Pancreas (tissue), 10 donors: ENCODE data around the gene MYH10. TPM values are rescaled to one million over a fixed set of nuclear protein-coding genes. Genes with fewer than 3 reads are reported as not detected.

ENCODE experiments used
- ATAC-seq, 4 donors: fragments of 200-7000 bp; cut with Tn5 transposase; one replicate each; pipeline versions ENCODE4 v1.8.0 to v1.9.1; 2020; ENCODE audit warnings: mild to moderate bottlenecking in 4 of 4, moderate library complexity in 4 of 4
- DNase-seq, 6 donors: peaks; one replicate each; pipeline ENCODE4 v3.0.0-alpha.2; 2020
- FAIRE-seq: peaks from 2 replicates; lab custom pipeline; 2012; peaks lifted over from hg19 to GRCh38; lab: Jason Lieb, UNC
- H3K27ac ChIP-seq, 4 donors: fragments of 200-600 bp; sonication (generic); 1 replicate in 3 of 4; 2 replicates in 1 of 4; pipeline versions ENCODE4 v1.5.0 to v1.8.0; 2020
- H3K27me3 ChIP-seq, 4 donors: fragments of 200-600 bp; one replicate each; pipeline ENCODE4 v1.8.0; 2021
- H3K36me3 ChIP-seq, 3 donors: fragments of 200-600 bp; sonication (generic) in 1 of 3; one replicate each; pipeline versions ENCODE4 v1.5.0 to v1.8.0; 2020 to 2021
- H3K4me1 ChIP-seq, 3 donors: fragments of 200-600 bp; one replicate each; pipeline ENCODE4 v1.8.0; 2021
- H3K4me3 ChIP-seq, 4 donors: fragments of 200-600 bp; sonication (generic) in 2 of 4; one replicate each; pipeline versions ENCODE4 v1.5.0 to v1.8.0; 2020 to 2021
- H3K9me3 ChIP-seq, 4 donors: fragments of 200-600 bp; one replicate each; pipeline ENCODE4 v1.8.0; 2021
- WGBS, 2 donors: extraction: QIAGEN DNeasy Blood & Tissue Kit; methylation state at CpG; one replicate each; pipeline ENCODE4 v1.1.7; 2013; 5-methylcytosine and 5-hydroxymethylcytosine counted together
- intact Hi-C, 3 donors: fragments of 100-400 bp; cut with DNase I; formaldehyde crosslinking; loops; one replicate each; pipeline versions ENCODE4 v1.11.1 to v1.14.2; 2022
- polyA plus RNA-seq, 2 donors: library from polyadenylated mRNA; stranded (reverse); fragments of 200-250 nt; gene quantifications; one replicate each; pipeline ENCODE4 v1.2.3, GENCODE V29; 2013
- total RNA-seq, 6 donors: library from RNA; stranded (reverse); fragmentation: NEBNext Ultra II Directional in 4 of 6; extraction: Animal tissue kit (Norgen Biotek cat#: 25700) in 4 of 6; gene quantifications; one replicate each; pipeline versions ENCODE4 v1.2.1 to v1.2.4, GENCODE V29; 2021 to 2023
- TF ChIP-seq, protein P1 (sequence below), 4 donors: fragments of 200-600 bp; sonication (generic) in 3 of 4; IDR thresholded peaks; one replicate each; pipeline versions ENCODE4 v1.5.0 to v1.8.0; 2021; ENCODE audit warnings: antibody characterized with exemption in 4 of 4
- donor health status: healthy with polysubstance abuse.
- donor health status: DM: no; HTN: no; CAD: no; lungs with moderate emphysema.
- donor health status: DM: no; HTN: no; CAD: no.
- donor health status: control.
- donor health status: control.
- donor health status: Bipolar disorder and iron deficiency.
- donor health status: DM: yes; HTN: yes; CAD: no.
- donor health status: DM: no; HTN: no; CAD: no.
- donor health status: DM: no; HTN: no; CAD: no.
- donor health status: DM: yes; HTN: yes; CAD: no.

The MYH10 gene
- total and polyA plus RNA-seq, 8 donors: 4.6 to 28.0 (median 11.3) TPM

DNA sequence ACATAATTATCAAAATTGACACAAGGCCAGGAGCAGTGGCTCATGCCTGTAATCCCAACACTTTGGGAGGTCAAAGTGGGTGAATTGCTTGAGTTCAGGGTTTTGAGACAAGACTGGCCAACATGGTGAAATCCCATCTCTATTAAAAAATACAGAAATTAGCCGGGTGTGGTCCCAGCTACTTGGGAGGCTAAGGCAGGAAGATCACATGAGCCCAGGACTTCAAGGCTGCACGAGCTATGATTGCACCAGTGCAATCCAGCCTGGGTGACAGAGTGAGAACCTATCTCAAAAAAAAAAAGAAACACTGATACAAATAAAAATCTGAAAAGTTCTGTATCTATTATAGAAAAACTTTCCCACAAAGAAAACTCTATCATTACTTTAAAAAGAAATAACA lies 15.5 kb downstream of the MYH10 start:
- TF ChIP-seq, protein P1, sequence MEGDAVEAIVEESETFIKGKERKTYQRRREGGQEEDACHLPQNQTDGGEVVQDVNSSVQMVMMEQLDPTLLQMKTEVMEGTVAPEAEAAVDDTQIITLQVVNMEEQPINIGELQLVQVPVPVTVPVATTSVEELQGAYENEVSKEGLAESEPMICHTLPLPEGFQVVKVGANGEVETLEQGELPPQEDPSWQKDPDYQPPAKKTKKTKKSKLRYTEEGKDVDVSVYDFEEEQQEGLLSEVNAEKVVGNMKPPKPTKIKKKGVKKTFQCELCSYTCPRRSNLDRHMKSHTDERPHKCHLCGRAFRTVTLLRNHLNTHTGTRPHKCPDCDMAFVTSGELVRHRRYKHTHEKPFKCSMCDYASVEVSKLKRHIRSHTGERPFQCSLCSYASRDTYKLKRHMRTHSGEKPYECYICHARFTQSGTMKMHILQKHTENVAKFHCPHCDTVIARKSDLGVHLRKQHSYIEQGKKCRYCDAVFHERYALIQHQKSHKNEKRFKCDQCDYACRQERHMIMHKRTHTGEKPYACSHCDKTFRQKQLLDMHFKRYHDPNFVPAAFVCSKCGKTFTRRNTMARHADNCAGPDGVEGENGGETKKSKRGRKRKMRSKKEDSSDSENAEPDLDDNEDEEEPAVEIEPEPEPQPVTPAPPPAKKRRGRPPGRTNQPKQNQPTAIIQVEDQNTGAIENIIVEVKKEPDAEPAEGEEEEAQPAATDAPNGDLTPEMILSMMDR (IDR thresholded peaks at IDR 0.05): no peak
- WGBS, 2 donors: 87% methylated on average over 2 of the region's 2 CpGs
- Histone ChIP-seq H3K9me3 (no peaks in the 10 kb centered on the region), H3K4me1 (no peaks in the 10 kb centered on the region), H3K27ac (no peak overlapping the region), H3K36me3 (no peaks in the 10 kb centered on the region), H3K4me3 (no peak overlapping the region), H3K27me3 (no peaks in the 10 kb centered on the region)
- intact Hi-C loops: no loop called here
- no peak for FAIRE-seq
- DNase-seq: no peak
- ATAC-seq: no peak

DNA sequence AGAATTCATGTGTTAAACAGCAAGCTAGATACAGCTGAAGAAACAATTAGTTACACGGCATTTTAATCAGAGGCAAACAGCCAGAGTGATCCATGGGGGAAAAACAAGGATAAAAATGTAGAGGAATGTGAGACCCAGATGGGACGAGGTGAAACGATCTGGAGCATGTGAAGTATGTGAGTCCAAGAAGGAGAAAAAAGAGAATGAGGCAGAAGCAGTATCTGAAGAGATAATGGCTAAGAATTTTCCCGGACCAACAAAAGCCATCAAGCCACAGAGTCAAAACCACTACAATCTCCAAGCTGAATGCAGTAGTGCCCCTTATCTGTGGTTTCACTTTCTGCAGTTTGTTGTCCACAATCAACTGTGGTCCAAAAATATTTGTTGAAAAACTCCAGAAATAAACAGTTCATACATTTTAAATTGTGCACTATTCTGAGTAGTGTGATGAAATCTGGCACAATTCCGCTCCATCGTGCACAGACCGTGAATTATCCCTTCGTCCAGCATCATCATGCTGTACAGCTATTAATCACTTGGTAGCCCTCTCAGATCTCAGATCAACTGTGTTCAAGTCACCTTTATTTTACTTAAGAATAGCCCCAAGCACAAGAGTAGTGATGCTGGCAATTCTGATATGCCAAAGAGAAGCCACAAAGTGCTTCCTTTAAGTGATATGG lies 18.8 kb downstream of the MYH10 start:
- H3K4me1 ChIP-seq: no peaks in the 10 kb centered on the region
- ATAC-seq (no peak), DNase-seq (no peak), FAIRE-seq (no peak)
- WGBS, 2 donors: 78 to 84% methylated on average over 8 of the region's 8 CpGs
- no peaks in the 10 kb centered on the region for H3K27me3 ChIP-seq
- H3K36me3 ChIP-seq: no peaks in the 10 kb centered on the region
- no peak overlapping the region for H3K4me3 ChIP-seq
- TF ChIP-seq, protein P1 (IDR thresholded peaks at IDR 0.05): no peak
- no peak overlapping the region for H3K27ac ChIP-seq
- H3K9me3 ChIP-seq: no peaks in the 10 kb centered on the region
- intact Hi-C loops: no loop called here

DNA sequence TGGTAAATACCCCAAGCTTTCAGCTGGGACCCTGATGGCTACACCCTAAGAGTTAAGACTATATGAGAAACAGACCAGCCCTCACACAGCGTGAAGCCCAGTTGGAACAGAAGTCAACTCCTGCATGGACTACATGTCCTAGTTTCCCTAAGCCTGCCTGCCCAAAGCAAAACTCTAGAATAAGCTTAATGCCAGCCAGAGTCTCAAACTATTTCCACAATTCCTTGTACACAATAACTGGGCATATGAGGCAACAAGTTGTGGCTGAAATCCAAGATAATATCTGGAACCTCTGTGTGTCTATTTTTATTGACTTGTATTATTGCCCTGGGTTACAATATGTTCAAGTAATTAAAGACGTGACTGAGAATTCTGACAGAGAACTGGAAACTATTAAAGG lies 19.4 kb downstream of the MYH10 start:
- ATAC-seq: no peak
- 67 to 77% methylated on average over 2 of the region's 2 CpGs for WGBS, 2 donors
- FAIRE-seq: no peak

DNA sequence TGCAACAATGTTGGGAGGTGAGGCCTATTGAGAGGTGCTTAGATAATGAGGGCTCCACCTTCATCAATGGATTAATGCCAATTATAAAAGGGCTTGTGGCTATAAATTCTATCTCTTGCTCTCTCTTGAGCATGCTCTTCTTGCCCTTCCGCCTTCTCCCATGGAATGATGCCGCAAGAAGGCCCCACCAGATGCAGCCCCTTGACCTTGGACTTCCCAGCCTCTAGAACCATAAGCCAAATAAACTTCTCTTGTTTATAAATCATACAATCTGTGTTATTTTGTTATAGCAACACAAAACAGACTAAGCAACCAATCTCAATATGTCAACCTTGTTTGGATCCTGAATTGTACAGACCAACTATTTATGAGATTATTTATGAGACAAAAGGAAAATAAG lies 20.0 kb downstream of the MYH10 start:
- Histone ChIP-seq H3K36me3 (no peaks in the 10 kb centered on the region), H3K9me3 (no peaks in the 10 kb centered on the region), H3K4me1 (no peaks in the 10 kb centered on the region), H3K4me3 (no peak overlapping the region), H3K27ac (no peak overlapping the region), H3K27me3 (no peaks in the 10 kb centered on the region)
- DNase-seq (no peak), ATAC-seq (no peak), FAIRE-seq (no peak)
- 94 to 97% methylated on average over 2 of the region's 2 CpGs for WGBS, 2 donors
- TF ChIP-seq, protein P1 (IDR thresholded peaks at IDR 0.05): no peak
- intact Hi-C loops: no loop called here

More for the DNA sequence above, 19.4 kb downstream of the MYH10 start:
- intact Hi-C loops: no loop called here
- no peak for DNase-seq
- H3K36me3 ChIP-seq: no peaks in the 10 kb centered on the region
- no peak overlapping the region for H3K4me3 ChIP-seq
- TF ChIP-seq, protein P1 (IDR thresholded peaks at IDR 0.05): no peak
- no peaks in the 10 kb centered on the region for H3K4me1 ChIP-seq
- H3K27me3 ChIP-seq: no peaks in the 10 kb centered on the region
- H3K27ac ChIP-seq: no peak overlapping the region
- H3K9me3 ChIP-seq: no peaks in the 10 kb centered on the region

DNA sequence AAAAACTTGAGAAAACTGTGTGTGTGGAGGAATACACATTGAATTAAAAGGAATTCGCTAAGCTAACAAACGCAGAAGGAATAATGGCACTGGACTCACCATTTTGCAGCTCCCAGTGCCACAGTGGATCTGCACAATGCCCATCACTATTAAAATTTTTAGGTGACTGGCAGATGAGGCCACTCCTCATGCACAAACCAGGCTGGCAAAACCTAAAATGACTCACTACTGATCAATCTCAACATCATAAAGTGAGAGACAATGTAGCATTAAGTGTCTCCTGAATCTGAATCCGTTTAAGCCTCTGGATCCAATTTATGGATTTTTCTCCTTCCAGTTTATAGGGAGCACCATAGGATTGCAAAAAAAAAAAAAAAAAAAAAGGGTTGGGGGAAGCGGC lies 20.6 kb downstream of the MYH10 start:
- H3K36me3 ChIP-seq: no peaks in the 10 kb centered on the region

More for the DNA sequence above, 20.6 kb downstream of the MYH10 start:
- TF ChIP-seq, protein P1 (IDR thresholded peaks at IDR 0.05): no peak
- Histone ChIP-seq H3K4me3 (no peak overlapping the region), H3K9me3 (no peaks in the 10 kb centered on the region), H3K27ac (no peak overlapping the region), H3K27me3 (no peaks in the 10 kb centered on the region), H3K4me1 (no peaks in the 10 kb centered on the region)
- 86 to 88% methylated on average over 4 of the region's 4 CpGs for WGBS, 2 donors
- intact Hi-C loops: no loop called here
- FAIRE-seq (no peak), ATAC-seq (no peak), DNase-seq (no peak)
